ENCODE measurements around the gene TEF. TPM values are rescaled to one million over a fixed set of nuclear protein-coding genes. Genes with fewer than 3 reads are reported as not detected.

Gene TEF
- total RNA-seq, 2 experiments from 2014 or later, result 6.8 to 7.0 TPM

GRCh38 chr22:41354979-41355378 lies 26.8 kb upstream of the TEF start:
- no peaks in the 10 kb centered on the region for H3K4me1 ChIP-seq (ENCODE audit: insufficient read depth, low read length, poor library complexity, severe bottlenecking)
- H3K4me3 ChIP-seq (ENCODE audit: low read depth, low read length, poor library complexity, severe bottlenecking), result no peak overlapping the region
- TF ChIP-seq EZH2phosphoT487 (IDR thresholded peaks at IDR 0.05; ENCODE audit: borderline replicate concordance, low read depth, low read length) (no peak), CTCF (conservative IDR thresholded peaks at IDR 0.05; ENCODE audit: low read length) (no peak)
- H3K79me2 ChIP-seq (ENCODE audit: insufficient read depth, low read depth, low read length), result no peaks in the 10 kb centered on the region
- ChIA-PET CTCF (ENCODE audit: unreplicated experiment) (no interaction called here), POLR2A (no interaction called here)
- no TSS peak for BruUV-seq (replicated peaks)
- H4K20me1 ChIP-seq (ENCODE audit: insufficient read depth, low read length), result no peaks in the 10 kb centered on the region
- no peak overlapping the region for H2AFZ ChIP-seq (ENCODE audit: low read length)
- H3K36me3 ChIP-seq (ENCODE audit: insufficient read depth, low read length), result peaks cover 56% of the 10 kb centered on the region
- H3K9me2 ChIP-seq (ENCODE audit: insufficient read depth, low read length), result no peaks in the 10 kb centered on the region
- H3K4me2 ChIP-seq (ENCODE audit: low read length), result no peak overlapping the region
- no peak overlapping the region for H3K27ac ChIP-seq (ENCODE audit: low read depth, low read length, poor library complexity, severe bottlenecking)
- intact Hi-C loops (cut with micrococcal nuclease; ENCODE audit: unreplicated experiment), result no loop called here
- H3K9me3 ChIP-seq (ENCODE audit: low read length), result no peaks in the 10 kb centered on the region
- DNase-seq (ENCODE audit: low spot score), result no peak

- Histone ChIP-seq H3K4me3 (ENCODE audit: low read depth, low read length, poor library complexity, severe bottlenecking) (no peak overlapping the region), H3K9me3 (ENCODE audit: low read length) (no peaks in the 10 kb centered on the region), H3K27ac (ENCODE audit: low read depth, low read length, poor library complexity, severe bottlenecking) (no peak overlapping the region), H4K20me1 (ENCODE audit: insufficient read depth, low read length) (no peaks in the 10 kb centered on the region), H3K9me2 (ENCODE audit: insufficient read depth, low read length) (no peaks in the 10 kb centered on the region), H3K36me3 (ENCODE audit: insufficient read depth, low read length) (peaks cover 52% of the 10 kb centered on the region), H2AFZ (ENCODE audit: low read length) (no peak overlapping the region), H3K79me2 (ENCODE audit: insufficient read depth, low read depth, low read length) (no peaks in the 10 kb centered on the region), H3K4me2 (ENCODE audit: low read length) (no peak overlapping the region), H3K4me1 (ENCODE audit: insufficient read depth, low read length, poor library complexity, severe bottlenecking) (no peaks in the 10 kb centered on the region)
- CTCF ChIA-PET (ENCODE audit: unreplicated experiment), result no interaction called here
- TF ChIP-seq CTCF (conservative IDR thresholded peaks at IDR 0.05; ENCODE audit: low read length) (no peak), EZH2phosphoT487 (IDR thresholded peaks at IDR 0.05; ENCODE audit: borderline replicate concordance, low read depth, low read length) (no peak)
- POLR2A ChIA-PET, result no interaction called here
- no peak for DNase-seq (ENCODE audit: low spot score)
- intact Hi-C loops (cut with micrococcal nuclease; ENCODE audit: unreplicated experiment), result no loop called here
- no TSS peak for BruUV-seq (replicated peaks)
Measured at GRCh38 chr22:41355895-41356294, 25.8 kb upstream of the TEF start.

GRCh38 chr22:41356430-41357028 lies 25.2 kb upstream of the TEF start:
- Histone ChIP-seq H3K4me2 (ENCODE audit: low read length) (no peak overlapping the region), H3K79me2 (ENCODE audit: insufficient read depth, low read depth, low read length) (no peaks in the 10 kb centered on the region), H2AFZ (ENCODE audit: low read length) (no peak overlapping the region), H3K27ac (ENCODE audit: low read depth, low read length, poor library complexity, severe bottlenecking) (no peak overlapping the region), H3K4me3 (ENCODE audit: low read depth, low read length, poor library complexity, severe bottlenecking) (no peak overlapping the region), H3K9me2 (ENCODE audit: insufficient read depth, low read length) (no peaks in the 10 kb centered on the region), H3K4me1 (ENCODE audit: insufficient read depth, low read length, poor library complexity, severe bottlenecking) (no peaks in the 10 kb centered on the region), H3K36me3 (ENCODE audit: insufficient read depth, low read length) (peaks cover 46% of the 10 kb centered on the region), H3K9me3 (ENCODE audit: low read length) (no peaks in the 10 kb centered on the region), H4K20me1 (ENCODE audit: insufficient read depth, low read length) (no peaks in the 10 kb centered on the region)
- ChIA-PET CTCF (ENCODE audit: unreplicated experiment) (no interaction called here), POLR2A (no interaction called here)
- no peak for DNase-seq (ENCODE audit: low spot score)
- BruUV-seq (replicated peaks), result no TSS peak
- TF ChIP-seq EZH2phosphoT487 (IDR thresholded peaks at IDR 0.05; ENCODE audit: borderline replicate concordance, low read depth, low read length), result no peak
- no peak for TF ChIP-seq CTCF (conservative IDR thresholded peaks at IDR 0.05; ENCODE audit: low read length)
- intact Hi-C loops (cut with micrococcal nuclease; ENCODE audit: unreplicated experiment), result no loop called here
